ENCODE measurements around the gene GRWD1. TPM values are rescaled to one million over a fixed set of nuclear protein-coding genes. Genes with fewer than 3 reads are reported as not detected.
A peak's percentile ranks its signal among the peaks of the same experiment; 100 is the strongest.

The GRWD1 gene
- total RNA-seq, 1 donor from 2014 or later = 20.4 TPM

GRCh38 chr19:48476176-48476575, 30.4 kb downstream of the GRWD1 start:
- TF ChIP-seq CTCF (IDR thresholded peaks at IDR 0.05) = no peak
- no peak for TF ChIP-seq POLR2A (IDR thresholded peaks at IDR 0.05)
- TF ChIP-seq POLR2AphosphoS5 (IDR thresholded peaks at IDR 0.05; ENCODE audit: insufficient read depth in 1 of 2, low read depth in 1 of 2) = no peak
- Histone ChIP-seq H3K36me3 (peaks cover 0 to 75% of the 10 kb centered on the region in 2 donors), H3K4me3 (no peak overlapping the region), H3K9me3 (no peaks in the 10 kb centered on the region), H3K27ac (no peak overlapping the region), H3K4me1 (peaks cover 5% of the 10 kb centered on the region), H3K27me3 (no peaks in the 10 kb centered on the region)
- intact Hi-C loops (cut with DNase I) = no loop called here
- DNase-seq (ENCODE audit: extremely low spot score in 2 of 2) = no peak

GRCh38 chr19:48477067-48477685, 31.4 kb downstream of the GRWD1 start:
- Histone ChIP-seq H3K36me3 (peaks cover 0 to 68% of the 10 kb centered on the region in 2 donors), H3K27me3 (no peaks in the 10 kb centered on the region), H3K4me3 (no peak overlapping the region), H3K27ac (no peak overlapping the region), H3K4me1 (peaks cover 15% of the 10 kb centered on the region), H3K9me3 (no peaks in the 10 kb centered on the region)
- TF ChIP-seq POLR2AphosphoS5 (IDR thresholded peaks at IDR 0.05; ENCODE audit: insufficient read depth in 1 of 2, low read depth in 1 of 2) (no peak), POLR2A (IDR thresholded peaks at IDR 0.05) (no peak), CTCF (IDR thresholded peaks at IDR 0.05) (no peak)
- no peak for DNase-seq (ENCODE audit: extremely low spot score in 2 of 2)
- intact Hi-C loops (cut with DNase I) = no loop called here

GRCh38 chr19:48477698-48478338, 32.0 kb downstream of the GRWD1 start:
- no peak for TF ChIP-seq POLR2AphosphoS5 (IDR thresholded peaks at IDR 0.05; ENCODE audit: insufficient read depth in 1 of 2, low read depth in 1 of 2)
- no peak for TF ChIP-seq CTCF (IDR thresholded peaks at IDR 0.05)
- TF ChIP-seq POLR2A (IDR thresholded peaks at IDR 0.05) = no peak
- DNase-seq (ENCODE audit: extremely low spot score in 2 of 2) = no peak
- Histone ChIP-seq H3K9me3 (no peaks in the 10 kb centered on the region), H3K36me3 (peaks cover 0 to 61% of the 10 kb centered on the region in 2 donors), H3K27me3 (no peaks in the 10 kb centered on the region), H3K4me3 (no peak overlapping the region), H3K4me1 (peaks cover 16% of the 10 kb centered on the region), H3K27ac (no peak overlapping the region)
- intact Hi-C loops (cut with DNase I) = no loop called here

- intact Hi-C loops (cut with DNase I) = no loop called here
- DNase-seq (ENCODE audit: extremely low spot score in 2 of 2) = no peak
- Histone ChIP-seq H3K27ac (no peak overlapping the region), H3K4me3 (no peak overlapping the region), H3K36me3 (peaks cover 0 to 53% of the 10 kb centered on the region in 2 donors), H3K27me3 (no peaks in the 10 kb centered on the region), H3K4me1 (peaks cover 16% of the 10 kb centered on the region), H3K9me3 (no peaks in the 10 kb centered on the region)
- TF ChIP-seq POLR2A (IDR thresholded peaks at IDR 0.05) = no peak
Observed at GRCh38 chr19:48478339-48479256, 32.8 kb downstream of the GRWD1 start.

- Histone ChIP-seq H3K27me3 (no peaks in the 10 kb centered on the region), H3K36me3 (peaks cover 0 to 43% of the 10 kb centered on the region in 2 donors), H3K4me1 (peaks cover 16% of the 10 kb centered on the region), H3K27ac (peak overlapping the region; percentile 84), H3K9me3 (no peaks in the 10 kb centered on the region), H3K4me3 (peak overlapping the region in 1 of 2 donors; percentile 51)
- DNase-seq (ENCODE audit: extremely low spot score in 2 of 2) = no peak
- intact Hi-C loops (cut with DNase I) = no loop called here
- TF ChIP-seq POLR2AphosphoS5 (IDR thresholded peaks at IDR 0.05; ENCODE audit: insufficient read depth in 1 of 2, low read depth in 1 of 2) = no peak
- no peak for TF ChIP-seq CTCF (IDR thresholded peaks at IDR 0.05)
- no peak for TF ChIP-seq POLR2A (IDR thresholded peaks at IDR 0.05)
Observed at GRCh38 chr19:48479686-48480085, 33.9 kb downstream of the GRWD1 start.

All from vagina (tissue), 2 donors.